Smooth muscle cell (in vitro differentiated cells): ENCODE measurements around the gene SLC25A6. TPM values are rescaled to one million over a fixed set of nuclear protein-coding genes. Genes with fewer than 3 reads are reported as not detected.

Source experiments
- DNase-seq: peaks from one replicate; lab custom pipeline; 2025; ENCODE audit not compliant: unreplicated experiment; lab: John Stamatoyannopoulos, UW
- H2AFZ ChIP-seq: fragments of 200-600 bp; sonication (generic); 2 replicates; pipeline ENCODE4 v1.6.0; 2016; ENCODE audit warnings: antibody characterized with exemption, low read depth, mild to moderate bottlenecking
- H3F3A ChIP-seq: fragments of 200-600 bp; sonication (generic); 2 replicates; pipeline ENCODE4 v1.6.0; 2017; ENCODE audit warnings: antibody characterized with exemption, low read depth
- H3K27ac ChIP-seq: fragments of 200-600 bp; sonication (generic); 2 replicates; pipeline ENCODE4 v1.5.1; 2016; ENCODE audit warnings: low read depth, mild to moderate bottlenecking
- H3K27me3 ChIP-seq: fragments of 200-600 bp; sonication (generic); 2 replicates; pipeline ENCODE4 v1.6.1; 2016; ENCODE audit warnings: low read depth, mild to moderate bottlenecking
- H3K36me3 ChIP-seq: fragments of 200-600 bp; sonication (generic); 2 replicates; pipeline ENCODE4 v1.5.1; 2016; ENCODE audit warnings: low read depth
- H3K4me1 ChIP-seq: fragments of 200-600 bp; sonication (generic); 2 replicates; pipeline ENCODE4 v1.5.1; 2016; ENCODE audit warnings: low read depth
- H3K4me2 ChIP-seq: fragments of 200-600 bp; sonication (generic); 2 replicates; pipeline ENCODE4 v1.6.0; 2016; ENCODE audit warnings: mild to moderate bottlenecking
- H3K4me3 ChIP-seq: fragments of 200-600 bp; sonication (generic); 2 replicates; pipeline ENCODE4 v1.5.1; 2016; ENCODE audit warnings: mild to moderate bottlenecking
- H3K79me2 ChIP-seq: fragments of 200-600 bp; sonication (generic); 2 replicates; pipeline ENCODE4 v1.6.0; 2016; ENCODE audit warnings: low read depth, mild to moderate bottlenecking
- H3K9ac ChIP-seq: fragments of 200-600 bp; sonication (generic); 2 replicates; pipeline ENCODE4 v1.6.0; 2016; ENCODE audit warnings: low read depth
- H3K9me3 ChIP-seq: fragments of 200-600 bp; sonication (generic); replicated peaks from 2 replicates; pipeline ENCODE4 v1.5.1; 2016; ENCODE audit warnings: low read depth
- H4K20me1 ChIP-seq: fragments of 200-600 bp; sonication (generic); 2 replicates; pipeline ENCODE4 v1.6.0; 2016; ENCODE audit warnings: low read depth
- WGBS: methylation state at CpG from one replicate; pipeline ENCODE4 v1.1.7; 2016; ENCODE audit warnings: low lambda C conversion rate; 5-methylcytosine and 5-hydroxymethylcytosine counted together
- polyA plus RNA-seq: library from polyadenylated mRNA; unstranded; fragments of >200 nt; fragmentation: Nextera tagmentation; extraction: Ambion mirVana; gene quantifications from 2 replicates; pipeline ENCODE4 v1.2.1, GENCODE V29; 2016
- total RNA-seq: library from RNA; depleted of rRNA; stranded (reverse); fragments of >200 nt; gene quantifications from 2 replicates; pipeline ENCODE4 v1.2.3, GENCODE V29; 2014
- TF ChIP-seq, protein P1 (sequence below): fragments of 200-600 bp; sonication (generic); IDR thresholded peaks from 2 replicates; pipeline ENCODE4 v1.5.1; 2017; ENCODE audit warnings: borderline replicate concordance, mild to moderate bottlenecking, antibody characterized with exemption; ENCODE audit not compliant: insufficient read depth, poor library complexity, severe bottlenecking

SLC25A6 gene
- total and polyA plus RNA-seq, 2 experiments from 2014 or later: 160 to 288 TPM

DNA sequence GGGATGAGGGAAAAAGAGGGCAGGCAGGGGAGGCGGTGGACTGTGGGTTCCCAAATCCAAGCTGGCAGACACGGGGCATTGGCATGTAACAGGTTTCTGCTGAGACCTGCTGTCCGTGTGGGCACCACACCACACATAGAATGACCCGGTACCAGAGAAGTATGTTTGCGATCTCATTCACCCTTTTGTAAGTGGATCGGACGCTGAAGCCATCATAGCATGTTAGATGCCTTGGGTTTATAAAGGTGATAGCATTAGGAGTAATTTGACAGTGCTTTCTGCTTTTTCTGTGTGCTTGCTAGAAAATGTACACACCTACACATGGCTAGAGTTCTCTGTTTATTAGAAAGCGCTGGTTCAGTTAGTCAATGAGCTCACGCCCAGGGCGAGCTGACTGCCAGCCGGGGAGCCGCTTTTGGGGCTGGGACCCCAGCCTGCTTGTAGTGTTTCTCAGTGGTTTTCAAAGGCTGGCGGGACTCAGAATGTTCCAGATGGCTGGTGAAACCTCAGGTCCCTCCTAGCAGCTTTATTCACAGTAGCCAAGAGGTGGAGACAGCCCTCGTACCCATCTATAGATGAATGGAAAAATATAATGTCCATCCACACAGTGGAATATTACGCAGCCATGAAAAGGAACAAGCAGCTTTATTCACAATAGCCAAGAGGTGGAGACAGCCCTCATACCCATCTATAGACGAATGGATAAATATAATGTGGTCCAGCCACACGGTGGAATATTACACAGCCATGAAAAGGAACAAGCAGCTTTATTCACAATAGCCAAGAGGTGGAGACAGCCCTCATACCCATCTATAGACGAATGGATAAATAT is 54.7 kb downstream of the SLC25A6 start:
- WGBS: 87% methylated on average over 18 of the region's 18 CpGs
- Histone ChIP-seq H3K27ac (no peak overlapping the region), H3K27me3 (no peaks in the 10 kb centered on the region), H2AFZ (no peak overlapping the region), H3K36me3 (no peaks in the 10 kb centered on the region), H3K4me3 (peak overlapping the region; percentile 34), H4K20me1 (no peaks in the 10 kb centered on the region), H3K4me1 (no peaks in the 10 kb centered on the region), H3F3A (peaks cover 8% of the 10 kb centered on the region), H3K79me2 (no peaks in the 10 kb centered on the region), H3K9me3 (peaks cover 5% of the 10 kb centered on the region), H3K4me2 (peak overlapping the region; percentile 65), H3K9ac (no peak overlapping the region)
- DNase-seq: no peak
- TF ChIP-seq, protein P1, sequence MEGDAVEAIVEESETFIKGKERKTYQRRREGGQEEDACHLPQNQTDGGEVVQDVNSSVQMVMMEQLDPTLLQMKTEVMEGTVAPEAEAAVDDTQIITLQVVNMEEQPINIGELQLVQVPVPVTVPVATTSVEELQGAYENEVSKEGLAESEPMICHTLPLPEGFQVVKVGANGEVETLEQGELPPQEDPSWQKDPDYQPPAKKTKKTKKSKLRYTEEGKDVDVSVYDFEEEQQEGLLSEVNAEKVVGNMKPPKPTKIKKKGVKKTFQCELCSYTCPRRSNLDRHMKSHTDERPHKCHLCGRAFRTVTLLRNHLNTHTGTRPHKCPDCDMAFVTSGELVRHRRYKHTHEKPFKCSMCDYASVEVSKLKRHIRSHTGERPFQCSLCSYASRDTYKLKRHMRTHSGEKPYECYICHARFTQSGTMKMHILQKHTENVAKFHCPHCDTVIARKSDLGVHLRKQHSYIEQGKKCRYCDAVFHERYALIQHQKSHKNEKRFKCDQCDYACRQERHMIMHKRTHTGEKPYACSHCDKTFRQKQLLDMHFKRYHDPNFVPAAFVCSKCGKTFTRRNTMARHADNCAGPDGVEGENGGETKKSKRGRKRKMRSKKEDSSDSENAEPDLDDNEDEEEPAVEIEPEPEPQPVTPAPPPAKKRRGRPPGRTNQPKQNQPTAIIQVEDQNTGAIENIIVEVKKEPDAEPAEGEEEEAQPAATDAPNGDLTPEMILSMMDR: no peak

DNA sequence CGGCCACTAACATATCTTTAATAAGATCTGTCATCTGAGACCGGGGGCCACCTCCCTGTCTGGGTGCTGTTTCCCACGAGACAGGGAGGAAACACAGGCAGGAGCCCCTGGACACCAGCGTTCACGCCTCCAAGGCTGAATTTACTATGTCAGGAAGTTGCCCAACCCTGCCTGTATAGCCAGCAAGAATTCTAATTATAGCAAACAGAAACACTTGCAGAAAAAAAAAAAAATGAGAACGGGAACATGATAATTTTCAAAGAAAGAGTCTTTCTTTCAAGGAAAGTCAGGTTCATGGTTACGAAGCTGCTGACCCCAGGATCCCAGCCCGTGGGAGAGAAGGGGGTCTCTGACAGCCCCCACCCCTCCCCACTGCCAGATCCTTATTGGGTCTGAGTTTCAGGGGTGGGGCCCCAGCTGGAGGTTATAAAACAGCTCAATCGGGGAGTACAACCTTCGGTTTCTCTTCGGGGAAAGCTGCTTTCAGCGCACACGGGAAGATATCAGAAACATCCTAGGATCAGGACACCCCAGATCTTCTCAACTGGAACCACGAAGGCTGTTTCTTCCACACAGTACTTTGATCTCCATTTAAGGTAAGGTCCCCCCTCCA is 55.5 kb downstream of the SLC25A6 start, which contains the start of gene IL3RA:
Gene IL3RA, plus strand, starts transcription at position 455 of the 613 bp plus-strand sequence. CDS start 4,981 bp downstream, outside the sequence.
- H2AFZ ChIP-seq: no peak within 1 kb of the TSS
- TF ChIP-seq, protein P1: no peak
- no peaks in the 10 kb centered on the region for H3K36me3 ChIP-seq
- no peaks in the 10 kb centered on the region for H3K79me2 ChIP-seq
- peak within 1 kb of the TSS; percentile 34 for H3K4me3 ChIP-seq
- H3K9me3 ChIP-seq: peaks cover 5% of the 10 kb centered on the region
- H3K27ac ChIP-seq: no peak within 1 kb of the TSS
- H3F3A ChIP-seq: peaks cover 8% of the 10 kb centered on the region
- peak within 1 kb of the TSS; percentile 65 for H3K4me2 ChIP-seq
- H3K9ac ChIP-seq: no peak within 1 kb of the TSS
- no peaks in the 10 kb centered on the region for H3K4me1 ChIP-seq
- WGBS: 54% methylated on average over 14 of the region's 14 CpGs
- no peak for DNase-seq
- H4K20me1 ChIP-seq: no peaks in the 10 kb centered on the region
- H3K27me3 ChIP-seq: no peaks in the 10 kb centered on the region

Other genes starting within 250 kb of the SLC25A6 start
- gene CRLF2, start 179.5 kb downstream of the SLC25A6 start, total RNA-seq: not detected in 2 replicates
- not detected in 2 replicates for gene CRLF2, start 179.5 kb downstream of the SLC25A6 start, polyA plus RNA-seq
- gene CSF2RA, start 123.3 kb downstream of the SLC25A6 start, total RNA-seq: 0.40 and 2.2 TPM in 2 replicates
- gene CSF2RA, start 123.3 kb downstream of the SLC25A6 start, polyA plus RNA-seq: 0.47 and 0.95 TPM in 2 replicates
- gene IL3RA, start 55.3 kb downstream of the SLC25A6 start, total RNA-seq: 0.67 TPM in 1 of 2 replicates, not detected in the other
- gene IL3RA, start 55.3 kb downstream of the SLC25A6 start, polyA plus RNA-seq: 0.24 and 0.90 TPM in 2 replicates
- gene ASMTL, start 60.8 kb upstream of the SLC25A6 start, total RNA-seq: 18.9 and 20.0 TPM in 2 replicates
- 40.9 and 50.5 TPM in 2 replicates for gene ASMTL, start 60.8 kb upstream of the SLC25A6 start, polyA plus RNA-seq
- gene P2RY8, start 145.1 kb upstream of the SLC25A6 start, total RNA-seq: not detected in 2 replicates
- gene P2RY8, start 145.1 kb upstream of the SLC25A6 start, polyA plus RNA-seq: 0.04 TPM in 1 of 2 replicates, not detected in the other
- gene AKAP17A, start 199.5 kb upstream of the SLC25A6 start, total RNA-seq: 21.8 and 31.9 TPM in 2 replicates
- gene AKAP17A, start 199.5 kb upstream of the SLC25A6 start, polyA plus RNA-seq: 49.8 and 58.5 TPM in 2 replicates
- not detected in 2 replicates for gene ASMT, start 222.9 kb upstream of the SLC25A6 start, total RNA-seq
- gene ASMT, start 222.9 kb upstream of the SLC25A6 start, polyA plus RNA-seq: 0.41 and 0.71 TPM in 2 replicates